NK-92 (cell line): ENCODE measurements around the gene SOCS1.

Experiments used
- DNase-seq: peaks from one replicate; lab custom pipeline; 2025; ENCODE audit not compliant: unreplicated experiment; lab: John Stamatoyannopoulos, UW

SOCS1 gene

DNA sequence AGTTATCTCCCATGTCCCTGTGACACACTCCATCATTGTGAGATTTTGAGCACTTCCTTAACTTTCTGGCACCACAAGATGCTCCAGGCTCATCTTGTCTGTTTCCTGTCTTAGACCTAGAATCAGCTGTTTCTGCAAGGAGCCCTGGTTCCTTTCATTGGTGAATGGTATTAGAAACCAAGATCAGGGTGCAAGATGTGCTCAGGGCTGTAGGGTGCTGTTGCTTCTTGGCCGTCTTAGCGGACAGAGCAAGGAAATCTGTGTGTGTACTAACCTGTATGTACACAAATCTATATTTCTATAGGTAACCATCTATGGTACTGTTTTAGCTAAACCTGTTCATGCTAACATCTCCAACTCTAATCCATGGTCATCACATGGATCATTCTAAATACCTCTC lies 33.2 kb upstream of the SOCS1 start:
- DNase-seq = no peak

DNA sequence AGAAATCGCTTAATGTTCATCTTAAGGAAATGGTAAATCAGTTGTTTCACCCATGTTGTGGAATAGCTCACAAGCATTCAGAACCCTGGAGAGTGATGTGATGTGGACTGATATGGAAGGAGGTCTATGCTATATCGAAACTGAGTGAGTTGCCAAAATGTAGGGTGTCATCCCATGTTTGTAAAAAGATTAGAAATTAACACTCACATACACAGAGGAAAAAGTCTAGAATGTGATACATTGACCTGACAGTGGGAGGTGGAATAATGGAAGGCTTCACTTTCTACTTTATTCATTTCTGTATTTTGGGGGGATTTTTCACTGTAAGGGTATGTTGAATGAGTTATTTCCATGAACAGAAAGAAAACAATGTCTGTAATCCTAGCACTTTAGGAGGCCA lies 29.8 kb upstream of the SOCS1 start:
- DNase-seq = no peak

DNA sequence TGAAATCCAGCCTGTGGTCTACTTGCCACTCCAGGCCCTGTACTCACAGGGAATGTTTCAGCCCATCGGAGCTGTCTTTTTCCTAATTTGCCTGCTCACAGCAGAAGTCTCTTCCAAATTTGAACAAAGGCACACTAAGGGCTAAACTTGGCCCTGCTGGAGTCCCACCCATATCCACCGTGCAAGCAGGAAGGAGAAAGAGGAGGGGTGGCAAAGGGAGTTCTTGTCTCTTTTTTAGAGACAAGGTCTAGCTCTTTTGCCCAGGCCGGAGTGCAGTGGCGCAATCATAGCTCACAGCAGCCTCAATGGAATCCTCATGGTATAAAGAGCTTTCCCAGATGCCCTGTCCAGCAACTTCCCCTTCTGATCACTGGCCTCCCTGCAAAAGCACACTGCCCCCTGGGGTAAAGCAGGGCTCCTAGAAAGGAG lies 27.8 kb upstream of the SOCS1 start:
- no peak for DNase-seq

DNA sequence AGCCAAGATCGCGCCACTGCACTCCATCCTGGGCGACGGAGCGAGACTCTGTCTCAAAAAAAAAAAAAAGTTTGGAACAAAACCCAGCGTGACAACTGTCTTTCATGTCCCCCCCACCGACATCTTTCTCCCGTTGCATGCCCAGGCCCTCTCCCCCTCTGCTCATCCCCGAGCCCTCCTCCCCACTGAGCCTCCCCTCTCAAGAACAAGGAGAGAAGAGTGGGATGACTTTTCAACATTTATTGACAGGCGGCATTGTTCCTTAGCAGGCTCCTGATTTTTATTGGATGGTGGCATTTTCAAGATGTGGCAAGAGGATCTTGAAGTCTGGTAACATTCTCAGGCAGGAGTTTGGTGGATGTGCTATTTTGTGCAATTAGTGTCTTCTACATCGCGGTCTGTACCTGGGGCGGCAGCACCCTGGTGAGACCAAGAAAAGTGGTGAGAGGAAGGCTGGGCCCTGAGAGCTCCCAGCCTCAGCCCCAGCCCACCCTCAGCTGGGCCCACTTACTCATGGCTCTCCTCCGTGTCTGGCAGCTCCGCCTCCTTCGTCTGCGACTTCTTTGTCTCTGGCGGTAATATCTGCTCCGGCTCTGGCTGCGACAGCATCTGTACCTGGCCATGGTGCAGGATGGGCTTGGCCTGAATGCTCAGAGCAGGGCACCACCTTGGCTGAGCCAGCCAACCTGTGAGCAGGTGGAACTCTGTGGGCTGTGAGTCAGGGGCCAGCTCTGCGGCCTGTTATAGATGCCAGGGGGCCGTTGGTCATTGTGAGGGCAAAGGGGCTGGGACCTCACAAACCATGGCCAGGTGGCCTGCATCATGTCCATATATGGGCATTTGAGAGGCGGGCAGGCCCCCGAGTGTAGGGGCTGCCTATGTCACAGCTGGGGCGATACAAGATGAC lies 24.9 kb upstream of the SOCS1 start, which contains the start of gene PRM1:
Gene PRM1 (minus strand): TSS at position 715 of the 907 bp plus-strand sequence. CDS start 92 bp downstream, at position 623.
- DNase-seq = no peak

DNA sequence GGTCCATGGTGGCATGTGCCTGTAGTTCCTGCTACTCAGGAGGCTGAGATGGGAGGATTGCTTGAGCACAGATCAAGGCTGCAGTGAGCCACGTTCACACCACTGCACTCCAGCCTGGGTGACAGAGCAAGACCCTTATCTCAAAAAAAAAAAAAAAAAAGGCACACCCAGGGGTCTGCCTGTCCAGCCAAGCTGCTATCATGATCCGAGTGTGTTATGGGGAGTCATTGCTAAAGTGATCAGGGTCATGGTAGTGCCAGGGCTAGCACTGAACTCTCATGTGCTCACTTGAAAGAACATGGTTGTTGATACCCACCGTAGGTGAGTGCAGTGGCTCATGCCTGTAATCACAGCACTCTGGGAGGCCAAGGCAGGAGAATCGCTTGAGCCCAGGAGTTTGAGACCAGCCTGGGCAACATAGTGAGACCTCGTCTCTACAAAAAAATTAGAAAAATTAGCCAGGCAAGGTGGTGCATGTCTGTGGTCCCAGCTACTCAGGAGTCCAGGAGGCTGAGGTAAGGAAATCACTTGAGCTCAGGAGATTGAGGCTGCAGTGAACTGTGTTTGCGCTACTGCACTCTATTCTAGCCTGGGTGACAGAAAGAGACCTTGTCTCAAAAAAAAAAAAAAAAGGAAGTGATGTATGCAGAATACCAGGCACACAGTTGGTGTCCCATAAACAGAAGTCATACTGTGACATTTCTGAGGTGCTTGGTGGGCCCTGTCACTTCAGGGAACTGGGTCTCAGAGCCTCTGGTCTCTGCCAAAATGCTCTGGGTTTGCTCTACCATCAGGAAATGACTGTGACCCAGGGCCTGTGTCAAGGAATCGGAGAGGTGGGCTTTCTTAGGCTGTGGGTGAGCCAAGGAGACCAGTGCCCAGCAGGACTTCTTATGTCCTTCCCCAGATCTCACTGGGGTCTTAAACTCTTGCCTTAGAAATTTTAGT lies 23.0 kb upstream of the SOCS1 start:
- no peak for DNase-seq

- DNase-seq = no peak
Observed at GRCh38 chr16:11277607-11278337, 21.8 kb upstream of the SOCS1 start.

GRCh38 chr16:11276896-11277593 lies 21.0 kb upstream of the SOCS1 start:
- DNase-seq = no peak

DNA sequence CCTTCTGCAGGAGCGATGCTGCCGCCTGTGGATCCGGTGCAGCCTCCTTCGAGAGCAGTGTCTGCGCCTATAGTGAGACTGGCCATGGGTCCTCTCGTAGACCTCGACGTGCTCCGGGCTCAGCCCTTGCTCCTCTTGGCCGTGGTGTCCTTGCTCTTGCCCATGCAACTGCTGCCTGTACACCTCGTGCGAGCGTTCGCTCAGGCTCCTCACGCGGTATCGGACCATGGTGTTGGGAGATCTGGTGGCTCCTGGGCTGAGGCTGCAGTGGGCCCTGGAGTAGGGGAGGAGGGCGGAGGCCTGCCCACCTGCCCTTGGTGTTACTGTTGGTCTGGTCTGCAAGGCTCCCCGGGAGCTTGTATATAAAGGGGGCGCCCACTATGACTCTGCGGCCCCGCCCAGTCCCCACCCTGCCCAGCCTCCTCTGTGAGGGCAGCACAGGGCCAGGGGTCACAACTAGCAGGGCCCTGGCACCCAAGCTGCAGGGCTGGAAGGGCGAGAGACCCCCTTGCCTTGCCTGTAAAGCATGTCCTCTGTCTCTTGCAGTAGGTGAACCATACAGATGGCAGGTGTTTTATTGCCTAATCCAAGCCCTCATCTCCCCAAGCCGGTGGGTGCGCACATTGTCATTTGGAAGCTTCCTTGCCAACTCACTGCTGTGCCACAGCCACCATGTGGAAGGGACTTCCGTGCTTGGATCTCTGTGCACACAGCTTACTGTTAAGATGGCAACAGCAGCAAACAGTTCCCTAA lies 20.3 kb upstream of the SOCS1 start, which contains the start of gene PRM2:
Gene PRM2 (minus strand): TSS at position 338 of the 753 bp plus-strand sequence. CDS start 110 bp downstream, at position 228.
- DNase-seq = no peak

- no peak for DNase-seq
Observed at GRCh38 chr16:11274964-11275363, 19.0 kb upstream of the SOCS1 start.

DNA sequence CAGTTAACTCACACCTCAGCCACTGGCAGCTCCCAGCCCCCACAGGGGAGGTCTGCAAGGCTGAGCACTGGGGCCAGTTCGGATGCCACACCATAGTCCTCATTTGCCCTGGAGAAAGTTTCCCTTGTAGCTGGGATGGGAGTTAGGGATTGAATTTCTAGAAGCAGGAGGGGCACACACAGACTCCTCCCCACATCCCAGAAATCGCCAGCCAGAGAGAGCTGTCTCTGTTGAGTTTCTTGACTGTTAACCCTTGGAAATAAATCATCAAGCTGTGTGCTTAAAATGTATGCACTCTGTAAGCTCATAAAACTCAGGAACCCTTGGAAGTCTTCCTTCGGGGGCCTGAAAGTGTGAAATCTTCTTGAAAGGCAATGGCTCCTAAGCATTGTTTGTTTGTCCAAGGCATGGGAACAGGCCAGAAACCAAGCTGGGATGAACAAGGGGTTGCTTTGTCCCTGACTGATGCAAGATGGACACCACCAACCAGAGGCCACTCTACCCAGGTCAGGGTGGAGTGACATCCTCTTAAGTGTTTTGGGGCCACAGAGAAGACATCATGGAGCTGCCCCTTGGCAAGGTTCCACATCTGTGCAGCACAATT lies 17.8 kb upstream of the SOCS1 start:
- DNase-seq = no peak

DNA sequence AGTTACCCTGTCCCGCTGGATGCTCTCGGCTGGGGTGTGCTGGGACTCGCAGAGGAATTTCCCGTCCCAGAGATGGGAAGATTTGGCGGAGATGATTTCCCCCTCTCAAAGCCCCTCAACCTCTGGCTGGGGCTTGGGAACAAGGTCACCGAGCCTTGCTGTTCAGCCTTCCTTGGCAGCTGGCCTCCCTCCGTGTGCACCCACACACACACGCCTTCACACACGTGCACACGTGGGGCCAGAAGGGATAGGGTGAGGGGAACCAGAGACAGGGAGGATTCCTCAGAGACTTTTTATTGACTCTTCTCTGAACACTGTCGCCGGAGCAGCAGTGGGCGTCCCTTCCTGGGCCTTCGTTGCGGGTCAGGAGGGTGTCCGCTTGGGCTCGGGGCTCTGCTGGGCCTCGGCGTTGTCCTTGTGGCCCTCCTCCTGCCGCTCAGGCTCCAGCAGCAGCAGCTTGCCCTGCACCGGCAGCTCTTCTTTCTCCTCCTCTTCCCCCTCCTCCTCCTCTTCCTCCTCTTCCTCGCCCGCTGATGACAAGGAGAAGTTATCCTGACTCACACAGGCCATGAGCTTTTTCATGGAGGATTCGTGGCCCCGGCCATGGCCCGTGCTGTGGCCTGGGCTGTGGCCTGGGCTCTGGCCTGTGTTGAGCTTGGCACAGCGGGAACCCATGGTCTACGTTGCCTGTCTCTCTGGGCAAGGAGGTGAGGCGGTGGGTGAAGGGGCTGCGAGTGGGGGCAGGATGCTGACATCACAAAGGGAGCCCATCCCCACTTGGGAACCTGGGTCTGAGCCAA lies 17.1 kb upstream of the SOCS1 start, which contains the start of gene PRM3:
Gene PRM3 (minus strand): TSS at position 709 of the 800 bp plus-strand sequence. CDS start 34 bp downstream, at position 675.
- no peak for DNase-seq

GRCh38 chr16:11272484-11272883 lies 16.5 kb upstream of the SOCS1 start:
- no peak for DNase-seq

GRCh38 chr16:11271610-11272009 lies 15.6 kb upstream of the SOCS1 start:
- DNase-seq = no peak

- DNase-seq = no peak
Observed at GRCh38 chr16:11270602-11271162, 14.7 kb upstream of the SOCS1 start.

- no peak for DNase-seq
Observed at GRCh38 chr16:11268921-11269375, 12.9 kb upstream of the SOCS1 start, which contains the start of gene TNP2. TNP2 (minus strand) TSS chr16:11269325; CDS start chr16:11269262, 63 bp downstream.

DNA sequence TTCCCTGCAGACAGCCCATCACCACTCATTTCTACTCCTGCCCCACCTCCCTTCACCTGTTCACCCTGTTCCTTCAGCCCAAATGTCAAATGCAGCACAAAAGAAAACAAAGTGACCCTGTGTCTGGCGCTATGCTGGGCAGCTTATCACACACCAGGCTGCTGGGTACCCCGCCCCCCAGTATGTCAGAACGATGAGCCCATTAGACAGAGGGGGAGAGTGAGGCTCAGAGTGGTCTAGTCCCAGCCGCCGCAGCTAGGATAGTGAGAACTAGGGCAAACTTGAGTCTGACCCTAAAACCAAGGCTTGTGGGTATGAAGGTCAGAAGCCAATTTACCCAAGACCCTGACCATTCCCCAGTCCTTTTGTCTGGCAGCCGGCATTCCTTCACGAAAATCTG lies 9.1 kb upstream of the SOCS1 start:
- no peak for DNase-seq

- DNase-seq = no peak
Observed at GRCh38 chr16:11264155-11264832, 8.3 kb upstream of the SOCS1 start.
